22Rv1 (cell line): ENCODE measurements around the gene FRRS1.

Experiments used
- CTCF ChIP-seq: fragments of 450-650 bp; IDR thresholded peaks from 2 replicates; pipeline ENCODE4 v1.5.1; 2017; ENCODE audit warnings: mild to moderate bottlenecking
- ZFX ChIP-seq: fragments of 450-650 bp; IDR thresholded peaks from 2 replicates; pipeline ENCODE4 v1.6.1; 2017; ENCODE audit warnings: antibody characterized with exemption, borderline replicate concordance

GRCh38 chr1:99735852-99736251 lies 30.6 kb downstream of the FRRS1 start:
- no peak for TF ChIP-seq CTCF
- TF ChIP-seq ZFX = no peak
